ENCODE data around the gene STAT3. TPM values are rescaled to one million over a fixed set of nuclear protein-coding genes. Genes with fewer than 3 reads are reported as not detected.
"Not testable (repeated sequence)": the region's sequence is repeated elsewhere in the genome, so short reads cannot be mapped to it uniquely, and the experiment has no call there.

Gene STAT3
- total and polyA plus RNA-seq, 8 donors = 31.3 to 207 (median 104) TPM

GRCh38 chr17:42403150-42403549 lies 14.9 kb upstream of the STAT3 start:
- peaks cover 33 to 96% (median 50%) of the 10 kb centered on the region in 4 donors for H3K4me1 ChIP-seq
- peak in 1 of 2 donors; percentile 28 for DNase-seq
- H3K9me3 ChIP-seq = no peaks in the 10 kb centered on the region
- no peaks in the 10 kb centered on the region for H3K27me3 ChIP-seq
- intact Hi-C loops (cut with DNase I; ENCODE audit: low total_unique reads) = loop anchor here (5.0 kb wide), 1 partner anchor 81 kb away; no protein-coding TSS in a partner anchor
- peaks cover 9 to 29% (median 24%) of the 10 kb centered on the region in 4 donors for H3K36me3 ChIP-seq
- no peak overlapping the region for H3K4me3 ChIP-seq
- peak overlapping the region in 3 of 5 donors; percentile 30 to 84 (median 49) for H3K27ac ChIP-seq
- TF ChIP-seq CTCF (IDR thresholded peaks at IDR 0.05) (peak in 1 of 7 experiments; percentile 20), POLR2AphosphoS5 (IDR thresholded peaks at IDR 0.05) (no peak)
- 69 to 87% (median 79%) methylated on average over 6 of the region's 6 CpGs for WGBS, 5 donors

- Histone ChIP-seq H3K27ac (peak overlapping the region in 4 of 5 donors; percentile 20 to 84 (median 40)), H3K36me3 (peaks cover 9 to 29% (median 24%) of the 10 kb centered on the region in 4 donors), H3K9me3 (no peaks in the 10 kb centered on the region), H3K4me3 (no peak overlapping the region), H3K27me3 (no peaks in the 10 kb centered on the region), H3K4me1 (peaks cover 23 to 88% (median 39%) of the 10 kb centered on the region in 4 donors)
- intact Hi-C loops (cut with DNase I; ENCODE audit: low total_unique reads) = loop anchor here (5.0 kb wide), 1 partner anchor 80 kb away; no protein-coding TSS in a partner anchor
- WGBS, 5 donors = 25 to 34% (median 27%) methylated on average over 3 of the region's 3 CpGs
- TF ChIP-seq EP300 (IDR thresholded peaks at IDR 0.05) (no peak), CTCF (IDR thresholded peaks at IDR 0.05) (no peak), POLR2AphosphoS5 (IDR thresholded peaks at IDR 0.05) (no peak), POLR2A (IDR thresholded peaks at IDR 0.05) (no peak)
- peak in 1 of 2 donors; percentile 44 for DNase-seq
Measured at GRCh38 chr17:42402117-42402516, 13.9 kb upstream of the STAT3 start.

GRCh38 chr17:42400844-42401375 lies 12.7 kb upstream of the STAT3 start:
- peaks cover 9 to 29% (median 24%) of the 10 kb centered on the region in 4 donors for H3K36me3 ChIP-seq
- peaks cover 13 to 76% (median 27%) of the 10 kb centered on the region in 4 donors for H3K4me1 ChIP-seq
- not testable (repeated sequence) for H3K9me3 ChIP-seq, H3K27me3 ChIP-seq, DNase-seq, H3K4me3 ChIP-seq
- intact Hi-C loops (cut with DNase I; ENCODE audit: low total_unique reads) = loop anchor here (5.0 kb wide), 1 partner anchor 79 kb away; no protein-coding TSS in a partner anchor
- peak overlapping the region in 2 of 5 donors; percentile 27 to 61 for H3K27ac ChIP-seq
- WGBS, 5 donors = 76 to 85% (median 83%) methylated on average over 8 of the region's 8 CpGs

GRCh38 chr17:42399948-42400843 lies 12.0 kb upstream of the STAT3 start:
- Histone ChIP-seq H3K4me1 (peaks cover 9 to 69% (median 21%) of the 10 kb centered on the region in 4 donors), H3K9me3 (no peaks in the 10 kb centered on the region), H3K4me3 (no peak overlapping the region), H3K36me3 (peaks cover 9 to 28% (median 24%) of the 10 kb centered on the region in 4 donors), H3K27ac (peak overlapping the region in 2 of 5 donors; percentile 48 to 52), H3K27me3 (no peaks in the 10 kb centered on the region)
- 81 to 89% (median 83%) methylated on average over 6 of the region's 6 CpGs for WGBS, 5 donors
- intact Hi-C loops (cut with DNase I; ENCODE audit: low total_unique reads) = loop anchor here (5.0 kb wide), 1 partner anchor 78 kb away; no protein-coding TSS in a partner anchor
- TF ChIP-seq POLR2A (IDR thresholded peaks at IDR 0.05) (no peak), EP300 (IDR thresholded peaks at IDR 0.05) (no peak), CTCF (IDR thresholded peaks at IDR 0.05) (no peak), POLR2AphosphoS5 (IDR thresholded peaks at IDR 0.05) (no peak)
- no peak for DNase-seq

Data from stomach (tissue), 9 donors.